GM19240 (cell line): ENCODE measurements around the gene NRL.
A peak's percentile ranks its signal among the peaks of the same experiment; 100 is the strongest.

Source experiments
- DNase-seq: peaks from one replicate; pipeline ENCODE4 v3.0.0; 2011; ENCODE audit warnings: low spot score; ENCODE audit not compliant: insufficient read length

NRL gene

DNA sequence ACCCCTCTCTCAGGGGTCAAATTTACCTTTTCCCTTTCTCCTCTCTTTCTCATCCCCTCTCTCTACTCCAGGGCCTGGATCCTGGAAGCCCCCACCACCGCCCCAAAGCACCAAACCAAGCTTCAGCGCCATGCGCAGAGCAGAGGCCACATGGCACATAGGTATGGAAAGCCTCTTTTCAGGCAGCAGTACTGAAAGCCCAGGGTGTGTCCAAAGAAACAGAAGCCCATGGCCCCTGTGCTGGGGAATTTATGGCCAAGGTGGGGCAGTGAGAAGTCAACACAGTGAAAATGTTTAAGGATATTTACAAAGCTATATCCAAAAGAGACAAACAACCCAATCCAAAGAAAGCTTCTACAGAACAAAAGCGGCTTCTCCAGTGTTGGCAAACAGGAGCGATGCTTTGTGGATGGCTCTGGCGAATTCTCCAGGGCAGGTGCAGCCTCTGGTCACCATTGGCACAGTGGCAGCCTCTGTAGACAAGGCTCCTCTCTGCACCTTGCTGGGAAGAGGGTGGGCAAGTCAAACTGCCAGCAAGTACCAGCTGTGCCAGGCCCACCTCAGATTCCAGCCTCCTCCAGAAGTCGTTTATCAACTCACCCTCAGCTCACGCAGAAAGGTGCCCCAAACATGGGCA is 48.1 kb downstream of the NRL start:
- no peak for DNase-seq

DNA sequence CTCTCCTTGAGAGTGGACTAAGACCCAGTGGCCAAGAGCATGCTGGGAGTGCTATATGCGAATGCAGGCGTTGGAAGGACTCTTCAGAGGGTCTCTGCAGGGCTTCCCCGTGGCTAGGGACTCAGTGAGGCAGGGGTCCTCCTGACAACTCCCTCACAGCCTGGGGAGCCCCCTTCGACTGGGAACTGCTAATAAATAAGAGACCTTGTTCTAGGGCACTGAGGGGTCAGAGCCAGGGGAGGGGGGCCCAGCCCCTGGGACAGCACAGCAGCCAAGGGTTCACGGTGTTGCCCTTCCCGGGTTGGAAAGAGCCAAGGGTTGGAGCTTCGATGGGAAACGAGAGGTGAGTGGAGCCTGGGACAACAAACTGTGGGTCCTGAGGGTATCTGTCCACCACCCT is 49.3 kb downstream of the NRL start:
- no peak for DNase-seq

DNA sequence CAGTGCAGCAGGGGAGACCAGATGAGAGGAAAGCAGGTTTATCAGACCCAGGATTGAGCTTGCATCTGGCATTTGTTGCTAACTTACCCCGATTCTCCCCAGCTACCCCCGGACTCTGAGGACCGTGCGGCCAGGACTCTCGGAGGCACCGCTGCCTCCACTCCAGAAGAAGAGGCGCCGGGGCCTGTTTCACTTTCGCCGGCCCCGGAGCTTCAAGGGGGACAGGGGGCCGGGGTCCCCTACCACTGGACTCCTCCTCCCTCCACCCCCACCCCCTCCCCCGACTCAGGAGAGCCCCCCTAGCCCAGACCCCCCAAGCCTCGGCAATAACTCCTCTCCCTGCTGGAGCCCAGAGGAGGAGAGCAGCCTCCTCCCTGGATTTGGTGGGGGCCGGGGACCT is 49.9 kb downstream of the NRL start:
- no peak for DNase-seq

DNA sequence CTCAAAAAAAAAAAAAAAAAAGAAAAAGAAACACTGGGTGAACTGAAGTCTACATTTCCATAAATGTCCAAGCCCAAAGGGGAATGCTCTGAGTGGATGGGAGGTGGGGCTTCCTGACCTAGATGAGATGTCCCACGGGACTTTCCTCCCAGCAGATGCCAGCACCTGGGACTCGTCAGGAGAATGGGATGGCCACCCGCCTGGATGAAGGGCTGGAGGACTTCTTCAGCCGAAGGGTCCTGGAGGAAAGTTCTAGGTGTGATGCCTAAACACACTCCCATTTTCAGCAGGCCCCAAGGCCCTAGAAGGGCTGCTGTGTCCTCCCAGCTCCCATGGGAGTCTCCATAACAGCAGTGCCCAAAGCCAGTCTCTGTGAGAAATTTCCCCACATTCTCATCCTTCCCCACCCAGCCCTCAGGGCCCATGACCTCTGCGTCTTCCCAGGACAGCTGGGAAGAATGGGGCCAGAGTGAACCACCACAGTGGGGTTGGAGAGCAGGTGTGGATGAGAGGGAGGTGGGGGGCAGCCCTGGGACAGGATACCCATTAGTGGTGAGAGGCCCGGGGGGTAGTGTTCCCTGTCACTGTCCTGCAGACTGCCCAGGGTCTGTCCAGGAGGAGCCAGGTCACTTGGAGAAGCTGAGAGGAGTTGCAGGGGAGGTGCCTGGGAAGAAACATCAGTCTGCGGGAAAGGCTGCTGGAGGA is 50.5 kb downstream of the NRL start:
- no peak for DNase-seq

DNA sequence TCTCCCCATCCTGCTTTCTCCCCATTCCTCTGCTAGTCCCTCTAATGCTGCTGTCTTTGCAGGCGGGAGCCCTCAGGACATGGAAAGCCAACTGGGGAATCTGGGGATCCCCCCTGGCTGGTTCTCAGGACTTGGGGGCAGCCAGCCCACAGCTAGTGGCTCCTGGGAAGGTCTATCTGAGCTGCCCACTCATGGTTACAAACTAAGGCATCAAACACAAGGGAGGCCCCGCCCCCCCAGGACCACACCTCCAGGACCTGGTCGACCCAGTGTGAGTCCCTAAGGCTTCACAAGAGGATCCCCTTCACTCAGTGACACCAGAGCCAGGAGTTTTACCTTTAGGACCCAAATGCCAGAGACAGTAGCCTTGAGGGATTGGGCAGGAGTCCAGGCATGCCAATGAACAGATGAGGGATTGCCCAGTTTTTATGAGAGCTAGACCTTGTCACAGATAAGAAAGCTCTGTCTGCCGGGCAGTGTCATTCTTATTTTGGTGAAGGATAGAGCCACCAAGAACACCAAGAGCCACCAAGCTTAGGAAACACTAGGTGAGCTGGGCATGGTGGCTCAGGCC is 51.4 kb downstream of the NRL start:
- DNase-seq: no peak

GRCh38 chr14:24062216-24062980 is 52.4 kb downstream of the NRL start:
- DNase-seq: no peak

DNA sequence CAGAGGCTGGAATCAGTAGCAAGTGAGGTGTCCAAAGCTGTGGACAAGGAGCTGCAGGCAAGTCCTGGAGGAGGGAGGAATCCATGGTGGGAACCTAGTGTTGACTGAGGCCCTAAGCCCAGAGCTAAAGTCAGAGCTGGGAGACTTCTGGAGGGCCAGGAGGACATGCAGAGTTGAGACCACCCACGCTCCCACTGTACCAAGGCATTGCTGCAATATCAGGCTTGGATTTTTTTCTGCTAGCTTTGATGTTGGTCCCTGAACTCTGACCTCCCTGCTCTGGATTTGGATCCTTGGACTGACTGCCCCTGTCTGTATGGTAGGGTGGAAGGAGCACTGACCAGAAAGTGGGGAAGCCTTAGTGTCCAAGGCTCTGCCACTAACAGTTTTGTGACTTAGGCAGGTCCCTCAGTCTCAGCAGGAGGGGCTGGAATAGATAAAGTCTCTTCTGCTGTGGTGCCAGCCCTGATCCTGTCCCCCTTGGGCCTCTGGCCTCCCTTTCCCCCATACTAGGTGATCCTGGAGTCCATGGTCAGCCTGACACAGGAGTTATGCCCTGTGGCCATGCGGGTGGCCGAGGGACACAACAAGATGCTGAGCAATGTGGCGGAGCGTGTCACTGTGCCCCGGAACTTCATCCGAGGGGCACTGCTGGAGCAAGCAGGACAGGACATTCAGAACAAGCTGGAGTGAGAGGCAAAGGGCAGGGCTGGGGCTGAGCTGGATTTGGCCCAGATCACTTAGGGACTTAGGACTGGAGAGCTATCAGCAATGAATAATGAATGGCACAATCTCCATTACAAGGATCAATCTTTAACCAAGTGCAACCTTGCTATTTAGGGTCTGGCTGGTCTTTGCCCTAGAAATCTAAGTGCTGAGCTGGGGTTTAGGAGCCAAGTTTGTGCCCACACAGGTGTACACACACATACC is 53.5 kb downstream of the NRL start:
- no peak for DNase-seq

- DNase-seq: no peak
Measured at GRCh38 chr14:24060443-24060842, 54.3 kb downstream of the NRL start.

DNA sequence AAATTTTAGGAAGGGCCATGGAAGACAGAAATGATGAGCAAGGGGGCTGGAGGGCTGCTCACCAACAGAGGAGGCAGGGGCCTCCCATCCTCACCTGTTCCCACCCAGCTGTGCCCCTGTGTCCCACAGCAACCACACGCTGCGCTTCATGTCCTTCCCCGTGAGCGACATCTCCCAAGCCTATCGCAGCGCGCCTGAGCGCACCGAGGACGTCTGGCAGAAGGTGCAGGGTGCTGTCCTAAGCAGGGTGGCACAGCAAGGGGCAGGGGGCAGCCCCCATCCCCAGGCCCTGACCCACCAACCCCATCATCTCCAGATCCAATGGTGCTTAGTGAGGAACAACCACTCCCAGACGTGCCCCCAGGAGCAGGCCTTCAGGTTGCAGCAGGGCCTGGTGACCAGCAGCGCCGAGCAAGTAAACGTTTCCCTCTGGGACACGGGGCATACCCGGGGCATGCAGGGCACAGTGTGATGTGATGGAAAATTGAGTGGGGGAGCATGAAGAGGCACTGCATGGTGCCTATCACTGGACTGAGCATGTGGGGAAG is 54.8 kb downstream of the NRL start:
- no peak for DNase-seq

GRCh38 chr14:24058951-24059475 is 55.7 kb downstream of the NRL start:
- DNase-seq: no peak

GRCh38 chr14:24058260-24058950 is 56.3 kb downstream of the NRL start:
- peak; percentile 83 for DNase-seq

DNA sequence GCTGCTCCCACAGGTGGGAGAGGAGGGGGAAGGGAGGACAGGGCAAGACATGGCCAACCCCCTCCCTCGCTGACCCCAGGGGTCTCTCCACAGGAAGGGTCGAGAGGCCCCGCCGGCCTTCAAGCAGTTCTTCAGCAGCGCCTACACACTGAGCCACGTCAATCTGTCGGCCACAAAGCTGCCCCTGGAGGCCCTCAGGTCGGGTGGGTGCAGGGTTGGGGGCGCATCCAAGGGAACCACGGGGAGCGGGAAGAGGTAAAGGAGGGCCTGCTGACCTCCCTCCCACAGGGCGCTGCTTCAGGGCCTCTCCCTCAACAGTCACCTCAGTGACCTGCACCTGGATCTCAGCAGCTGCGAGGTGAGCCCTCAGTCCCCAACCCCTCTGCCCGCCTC is 56.9 kb downstream of the NRL start:
- no peak for DNase-seq

DNA sequence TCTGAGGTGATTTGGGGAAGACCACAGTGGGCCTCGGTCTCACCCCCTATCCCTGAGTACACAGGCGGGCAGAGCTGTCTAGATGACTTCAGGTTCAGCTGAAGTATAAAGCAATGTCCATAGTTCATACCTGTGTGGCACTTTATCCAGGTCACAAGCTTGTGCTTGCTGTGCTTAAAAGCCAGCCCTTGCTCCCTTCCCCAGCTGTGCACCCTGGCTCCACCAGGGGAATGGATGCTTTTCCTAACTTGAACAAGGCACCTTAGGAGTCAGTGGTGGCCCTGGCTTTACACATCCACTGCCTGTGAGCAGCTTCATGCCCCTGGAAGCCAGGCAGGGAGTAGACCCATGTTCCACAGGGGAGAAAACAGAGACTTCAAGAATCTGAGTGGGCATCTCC is 57.5 kb downstream of the NRL start:
- no peak for DNase-seq

- DNase-seq: no peak
Measured at GRCh38 chr14:24056800-24057184, 58.0 kb downstream of the NRL start.

DNA sequence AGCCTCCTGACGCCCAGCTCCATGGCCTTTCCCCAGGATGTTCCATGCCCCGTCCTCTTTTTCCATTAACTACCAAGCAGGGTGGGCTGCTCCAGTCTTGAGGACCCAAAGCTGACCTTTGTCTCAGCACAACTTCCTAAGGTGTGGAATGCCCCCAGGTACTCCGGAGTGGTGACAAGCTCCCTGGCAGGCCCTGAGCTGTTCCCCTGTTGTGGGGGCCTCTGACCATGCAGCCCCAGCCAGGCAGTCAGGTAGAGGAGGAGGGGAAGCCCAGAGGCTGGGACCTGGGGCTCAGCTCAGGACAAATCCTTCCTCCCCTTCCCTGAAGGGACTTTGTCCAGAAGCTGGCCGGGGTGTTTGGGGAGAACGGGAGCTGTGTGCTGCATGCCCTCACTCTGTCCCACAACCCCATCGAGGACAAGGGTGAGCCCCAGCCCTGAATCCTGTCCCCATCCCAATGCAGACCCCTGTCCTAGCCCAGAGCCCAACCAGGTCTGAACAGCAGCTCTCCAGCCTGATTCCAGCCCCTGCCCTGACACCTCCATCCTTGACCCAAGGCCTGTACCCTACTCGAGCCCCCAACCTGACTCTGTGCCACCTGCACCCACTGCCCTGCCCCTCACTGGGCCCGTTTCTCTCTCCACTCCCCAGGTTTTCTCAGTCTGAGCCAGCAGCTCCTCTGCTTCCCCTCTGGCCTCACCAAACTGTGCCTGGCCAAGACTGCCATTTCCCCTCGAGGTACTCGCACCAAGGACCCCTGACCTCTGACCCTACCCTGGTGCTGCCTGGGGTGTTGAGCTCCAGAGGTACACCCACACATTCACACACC is 58.6 kb downstream of the NRL start:
- DNase-seq: no peak

DNA sequence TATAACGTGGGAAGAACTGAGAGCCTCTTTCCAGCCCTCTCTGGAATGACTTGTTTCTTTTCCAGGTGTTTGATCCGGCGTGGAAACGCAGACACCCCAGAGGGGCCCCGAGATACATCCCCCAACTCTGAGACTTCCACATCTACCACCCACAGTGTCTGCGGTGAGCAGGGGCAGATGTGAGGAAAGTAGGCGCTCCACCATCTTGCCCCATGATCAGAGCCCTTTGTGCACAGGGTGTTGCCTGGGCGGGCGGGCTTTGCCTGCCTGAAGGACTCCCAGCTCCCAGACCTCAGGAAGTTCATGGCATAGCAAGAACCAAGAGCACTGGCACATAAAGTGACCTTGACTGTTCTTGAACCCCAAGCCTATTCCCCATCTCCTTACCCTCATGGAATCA is 60.1 kb downstream of the NRL start:
- no peak for DNase-seq

- DNase-seq: no peak
Measured at GRCh38 chr14:24054324-24054641, 60.5 kb downstream of the NRL start.

GRCh38 chr14:24053548-24054323 is 61.0 kb downstream of the NRL start:
- DNase-seq: no peak
